ENCODE data around the gene MEF2C.
"Not testable (repeated sequence)": the region's sequence is repeated elsewhere in the genome, so short reads cannot be mapped to it uniquely, and the experiment has no call there.

Gene MEF2C

GRCh38 chr5:88803309-88803708 is 79.7 kb downstream of the MEF2C start:
- DNase-seq (ENCODE audit: low read depth), result no peak

GRCh38 chr5:88799938-88800535 is 82.9 kb downstream of the MEF2C start:
- no peak for DNase-seq (ENCODE audit: low read depth)

GRCh38 chr5:88798933-88799332 is 84.1 kb downstream of the MEF2C start:
- not testable (repeated sequence) for DNase-seq (ENCODE audit: low read depth)

GRCh38 chr5:88793797-88794196 is 89.2 kb downstream of the MEF2C start:
- not testable (repeated sequence) for DNase-seq (ENCODE audit: low read depth)

- DNase-seq (ENCODE audit: low read depth), result no peak
These were observed 90.7 kb downstream of the MEF2C start for GRCh38 chr5:88792144-88792840.

GRCh38 chr5:88787856-88788255 is 95.1 kb downstream of the MEF2C start:
- DNase-seq (ENCODE audit: low read depth), result no peak

- DNase-seq (ENCODE audit: low read depth), result no peak
These were observed 96.2 kb downstream of the MEF2C start for GRCh38 chr5:88786789-88787188.

GRCh38 chr5:88785746-88786565 is 97.0 kb downstream of the MEF2C start:
- DNase-seq (ENCODE audit: low read depth), result no peak

- no peak for DNase-seq (ENCODE audit: low read depth)
These were observed 100.4 kb downstream of the MEF2C start for GRCh38 chr5:88782571-88782970.

- no peak for DNase-seq (ENCODE audit: low read depth)
These were observed 102.2 kb downstream of the MEF2C start for GRCh38 chr5:88780736-88781135.

- no peak for DNase-seq (ENCODE audit: low read depth)
These were observed 104.2 kb downstream of the MEF2C start for GRCh38 chr5:88778736-88779135.

GRCh38 chr5:88776692-88777091 is 106.3 kb downstream of the MEF2C start:
- DNase-seq (ENCODE audit: low read depth), result no peak

- DNase-seq (ENCODE audit: low read depth), result no peak
These were observed 110.2 kb downstream of the MEF2C start for GRCh38 chr5:88772831-88773230.

- DNase-seq (ENCODE audit: low read depth), result no peak
These were observed 110.9 kb downstream of the MEF2C start for GRCh38 chr5:88772047-88772446.

- DNase-seq (ENCODE audit: low read depth), result no peak
These were observed 112.4 kb downstream of the MEF2C start for GRCh38 chr5:88770276-88771257.

GRCh38 chr5:88769165-88769564 is 113.8 kb downstream of the MEF2C start:
- DNase-seq (ENCODE audit: low read depth), result no peak

- DNase-seq (ENCODE audit: low read depth), result no peak
These were observed 114.6 kb downstream of the MEF2C start for GRCh38 chr5:88768411-88768810.

- no peak for DNase-seq (ENCODE audit: low read depth)
These were observed 117.2 kb downstream of the MEF2C start for GRCh38 chr5:88765798-88766197.

GRCh38 chr5:88765171-88765570 is 117.8 kb downstream of the MEF2C start:
- DNase-seq (ENCODE audit: low read depth), result no peak

- no peak for DNase-seq (ENCODE audit: low read depth)
These were observed 121.0 kb downstream of the MEF2C start for GRCh38 chr5:88761939-88762338.

GRCh38 chr5:88761269-88761850 is 121.6 kb downstream of the MEF2C start:
- DNase-seq (ENCODE audit: low read depth), result no peak

All from CMK (cell line).